ENCODE data around the gene COL23A1.

The COL23A1 gene

GRCh38 chr5:178347956-178348355 is 242.2 kb downstream of the COL23A1 start:
- no peak overlapping the region for H3K27ac ChIP-seq
- no peaks in the 10 kb centered on the region for H3K36me3 ChIP-seq
- H3K4me1 ChIP-seq (ENCODE audit: control insufficient read depth in 1 of 2, insufficient read depth in 1 of 2, low read depth in 1 of 2, low read length in 1 of 2), result peaks cover 0 to 6% of the 10 kb centered on the region in 2 experiments
- H3K4me3 ChIP-seq (ENCODE audit: low read depth in 1 of 2, low read length in 1 of 2), result no peak overlapping the region
- H3K27me3 ChIP-seq, result no peaks in the 10 kb centered on the region
- no peaks in the 10 kb centered on the region for H3K9me3 ChIP-seq
- TF ChIP-seq CTCF (IDR thresholded peaks at IDR 0.05), result no peak

GRCh38 chr5:178346607-178347334 is 243.4 kb downstream of the COL23A1 start:
- Histone ChIP-seq H3K9me3 (no peaks in the 10 kb centered on the region), H3K27me3 (no peaks in the 10 kb centered on the region), H3K27ac (no peak overlapping the region), H3K4me3 (ENCODE audit: low read depth in 1 of 2, low read length in 1 of 2) (no peak overlapping the region), H3K4me1 (ENCODE audit: control insufficient read depth in 1 of 2, insufficient read depth in 1 of 2, low read depth in 1 of 2, low read length in 1 of 2) (peaks cover 0 to 6% of the 10 kb centered on the region in 2 experiments), H3K36me3 (no peaks in the 10 kb centered on the region)
- no peak for TF ChIP-seq CTCF (IDR thresholded peaks at IDR 0.05)

- TF ChIP-seq CTCF (IDR thresholded peaks at IDR 0.05), result no peak
- no peak overlapping the region for H3K27ac ChIP-seq
- H3K9me3 ChIP-seq, result no peaks in the 10 kb centered on the region
- H3K4me3 ChIP-seq (ENCODE audit: low read depth in 1 of 2, low read length in 1 of 2), result no peak overlapping the region
- no peaks in the 10 kb centered on the region for H3K27me3 ChIP-seq
- H3K4me1 ChIP-seq (ENCODE audit: control insufficient read depth in 1 of 2, insufficient read depth in 1 of 2, low read depth in 1 of 2, low read length in 1 of 2), result peaks cover 4% of the 10 kb centered on the region in 2 experiments
- H3K36me3 ChIP-seq, result no peaks in the 10 kb centered on the region
These were observed 246.9 kb downstream of the COL23A1 start for GRCh38 chr5:178343306-178343705.

- peaks cover 4% of the 10 kb centered on the region in 2 experiments for H3K4me1 ChIP-seq (ENCODE audit: control insufficient read depth in 1 of 2, insufficient read depth in 1 of 2, low read depth in 1 of 2, low read length in 1 of 2)
- H3K9me3 ChIP-seq, result no peaks in the 10 kb centered on the region
- H3K4me3 ChIP-seq (ENCODE audit: low read depth in 1 of 2, low read length in 1 of 2), result no peak overlapping the region
- H3K27me3 ChIP-seq, result no peaks in the 10 kb centered on the region
- H3K27ac ChIP-seq, result no peak overlapping the region
- no peak for TF ChIP-seq CTCF (IDR thresholded peaks at IDR 0.05)
- no peaks in the 10 kb centered on the region for H3K36me3 ChIP-seq
These were observed 248.4 kb downstream of the COL23A1 start for GRCh38 chr5:178341851-178342140.

GRCh38 chr5:178341091-178341850 is 248.9 kb downstream of the COL23A1 start:
- H3K4me3 ChIP-seq (ENCODE audit: low read depth in 1 of 2, low read length in 1 of 2), result no peak overlapping the region
- H3K9me3 ChIP-seq, result no peaks in the 10 kb centered on the region
- H3K27ac ChIP-seq, result no peak overlapping the region
- H3K36me3 ChIP-seq, result no peaks in the 10 kb centered on the region
- H3K4me1 ChIP-seq (ENCODE audit: control insufficient read depth in 1 of 2, insufficient read depth in 1 of 2, low read depth in 1 of 2, low read length in 1 of 2), result peaks cover 4% of the 10 kb centered on the region in 2 experiments
- no peak for TF ChIP-seq CTCF (IDR thresholded peaks at IDR 0.05)
- H3K27me3 ChIP-seq, result no peaks in the 10 kb centered on the region

All from neutrophil (primary cell).